H9 (cell line): ENCODE data around the gene BRD1. TPM values are rescaled to one million over a fixed set of nuclear protein-coding genes. Genes with fewer than 3 reads are reported as not detected.

Source experiments
- DNase-seq: peaks from one replicate; pipeline ENCODE4 v3.0.0-alpha.2; 2017
- H2AFZ ChIP-seq: one replicate; pipeline ENCODE4 v1.6.1; 2013; ENCODE audit warnings: mild to moderate bottlenecking, low read length, control low read depth, moderate library complexity
- H2AK5ac ChIP-seq: 2 replicates; pipeline ENCODE4 v1.6.1; 2013; ENCODE audit warnings: low read length, control low read depth, mixed read lengths; ENCODE audit not compliant: insufficient read length
- H2BK120ac ChIP-seq: one replicate; pipeline ENCODE4 v1.6.1; 2013; ENCODE audit warnings: low read depth, mild to moderate bottlenecking, low read length, control low read depth, inconsistent platforms; ENCODE audit not compliant: poor library complexity, severe bottlenecking
- H2BK12ac ChIP-seq: 2 replicates; pipeline ENCODE4 v1.6.1; 2013; ENCODE audit warnings: low read length, control low read depth, mixed read lengths, low read depth; ENCODE audit not compliant: insufficient read length
- H2BK15ac ChIP-seq: 2 replicates; pipeline ENCODE4 v1.6.1; 2013; ENCODE audit warnings: low read depth, low read length, control low read depth
- H2BK20ac ChIP-seq: one replicate; pipeline ENCODE4 v1.6.1; 2013; ENCODE audit warnings: low read depth, mild to moderate bottlenecking, low read length, control low read depth, inconsistent platforms; ENCODE audit not compliant: poor library complexity, severe bottlenecking
- H2BK5ac ChIP-seq: 2 replicates; pipeline ENCODE4 v1.6.1; 2013; ENCODE audit warnings: low read length, control low read depth, mixed read lengths; ENCODE audit not compliant: insufficient read length
- H3K14ac ChIP-seq: 2 replicates; pipeline ENCODE4 v1.6.1; 2013; ENCODE audit warnings: low read length, control low read depth; ENCODE audit not compliant: insufficient read depth
- H3K18ac ChIP-seq: 2 replicates; pipeline ENCODE4 v1.6.1; 2013; ENCODE audit warnings: low read depth, mild to moderate bottlenecking, mixed read lengths, low read length, control low read depth; ENCODE audit not compliant: insufficient read length
- H3K23ac ChIP-seq: 2 replicates; pipeline ENCODE4 v1.6.1; 2013; ENCODE audit warnings: low read length, control low read depth, mixed read lengths, low read depth; ENCODE audit not compliant: insufficient read length
- H3K23me2 ChIP-seq: 2 replicates; pipeline ENCODE4 v1.6.1; 2013; ENCODE audit warnings: low read depth, mild to moderate bottlenecking, mixed read lengths, low read length, control low read depth; ENCODE audit not compliant: insufficient read length, poor library complexity, severe bottlenecking
- H3K27ac ChIP-seq: 2 replicates; pipeline ENCODE4 v1.5.1; 2013; ENCODE audit warnings: low read length, control low read depth, mixed read lengths, low read depth; ENCODE audit not compliant: insufficient read length
- H3K27me3 ChIP-seq: 2 replicates; pipeline ENCODE4 v1.6.1; 2013; ENCODE audit warnings: low read length, control low read depth, inconsistent platforms; ENCODE audit not compliant: insufficient read depth
- H3K4ac ChIP-seq: 2 replicates; pipeline ENCODE4 v1.6.1; 2013; ENCODE audit warnings: low read depth, mild to moderate bottlenecking, control low read depth, inconsistent platforms, low read length, moderate library complexity
- H3K4me1 ChIP-seq: 2 replicates; pipeline ENCODE4 v1.6.1; 2013; ENCODE audit warnings: low read length, control low read depth, inconsistent platforms; ENCODE audit not compliant: insufficient read depth
- H3K4me2 ChIP-seq: 2 replicates; pipeline ENCODE4 v1.6.1; 2013; ENCODE audit warnings: low read length, control low read depth, mixed read lengths; ENCODE audit not compliant: insufficient read length, insufficient read depth
- H3K56ac ChIP-seq: 2 replicates; pipeline ENCODE4 v1.6.1; 2013; ENCODE audit warnings: low read depth, mild to moderate bottlenecking, mixed read lengths, low read length, control low read depth; ENCODE audit not compliant: insufficient read length
- H3K79me1 ChIP-seq: 2 replicates; pipeline ENCODE4 v1.6.1; 2013; ENCODE audit warnings: low read depth, mild to moderate bottlenecking, moderate library complexity, low read length, control low read depth, inconsistent platforms; ENCODE audit not compliant: insufficient read depth, poor library complexity, severe bottlenecking
- H3K79me2 ChIP-seq: 2 replicates; pipeline ENCODE4 v1.6.1; 2013; ENCODE audit warnings: low read length, control low read depth, inconsistent platforms; ENCODE audit not compliant: insufficient read depth
- H3K9ac ChIP-seq: 2 replicates; pipeline ENCODE4 v1.6.1; 2013; ENCODE audit warnings: low read length, control low read depth, mixed read lengths; ENCODE audit not compliant: insufficient read length; ENCODE audit errors: extremely low read depth
- H3K9me3 ChIP-seq: one replicate; pipeline ENCODE4 v1.6.1; 2013; ENCODE audit warnings: low read depth, low read length, inconsistent platforms; ENCODE audit not compliant: control insufficient read depth
- H3T11ph ChIP-seq: one replicate; pipeline ENCODE4 v1.6.1; 2013; ENCODE audit warnings: mild to moderate bottlenecking, low read length, control low read depth, inconsistent platforms
- H4K20me1 ChIP-seq: one replicate; pipeline ENCODE4 v1.6.1; 2013; ENCODE audit not compliant: control insufficient read depth, insufficient read length, insufficient read depth
- H4K5ac ChIP-seq: 2 replicates; pipeline ENCODE4 v1.6.1; 2013; ENCODE audit warnings: low read depth, mild to moderate bottlenecking, mixed read lengths, low read length, control low read depth; ENCODE audit not compliant: insufficient read length
- H4K8ac ChIP-seq: replicated peaks from 2 replicates; pipeline ENCODE4 v1.6.1; 2013; ENCODE audit warnings: low read length, control low read depth, mixed read lengths, low read depth; ENCODE audit not compliant: insufficient read length
- H4K91ac ChIP-seq: 2 replicates; pipeline ENCODE4 v1.6.1; 2013; ENCODE audit warnings: low read depth, mild to moderate bottlenecking, moderate library complexity, mixed read lengths, low read length, control low read depth; ENCODE audit not compliant: insufficient read length
- H3K27ac Mint-ChIP-seq, 3 experiments: 2 replicates in 2 of 3; 3 replicates in 1 of 3; pipeline ENCODE4 v1.8.0; 2020 to 2021; ENCODE audit warnings: mixed read lengths in 3 of 3, mild to moderate bottlenecking in 1 of 3, moderate library complexity in 1 of 3
- H3K27me3 Mint-ChIP-seq: 2 replicates; pipeline ENCODE4 v1.8.0; 2021; ENCODE audit warnings: low read depth, mild to moderate bottlenecking, moderate library complexity, mixed read lengths
- H3K36me3 Mint-ChIP-seq, 3 experiments: 2 replicates in 2 of 3; 3 replicates in 1 of 3; pipeline ENCODE4 v1.8.0; 2020 to 2021; ENCODE audit warnings: low read depth in 3 of 3, mixed read lengths in 3 of 3; ENCODE audit not compliant: insufficient read depth in 1 of 3
- H3K4me1 Mint-ChIP-seq, 2 experiments: 2 replicates each; pipeline ENCODE4 v1.8.0; 2020; ENCODE audit warnings: mixed read lengths in 2 of 2
- H3K4me3 Mint-ChIP-seq, 2 experiments: 2 replicates in 1 of 2; 3 replicates in 1 of 2; pipeline ENCODE4 v1.8.0; 2020 to 2021; ENCODE audit warnings: mild to moderate bottlenecking in 2 of 2, mixed read lengths in 2 of 2, moderate library complexity in 1 of 2
- H3K9me3 Mint-ChIP-seq, 2 experiments: 2 replicates in 1 of 2; 3 replicates in 1 of 2; pipeline ENCODE4 v1.8.0; 2020; ENCODE audit warnings: mild to moderate bottlenecking in 2 of 2, mixed read lengths in 2 of 2, moderate library complexity in 1 of 2
- CTCF ChIP-seq: fragments of 200-600 bp; sonication (generic); conservative IDR thresholded peaks from 3 replicates; pipeline ENCODE4 v1.8.0; 2021; ENCODE audit warnings: antibody characterized with exemption, mild to moderate bottlenecking
- WGBS: extraction: QIAGEN DNeasy Blood & Tissue Kit; methylation state at CpG from one replicate; pipeline ENCODE4 v1.1.7; 2013; ENCODE audit warnings: missing lambda C conversion rate, low lambda C conversion rate, mixed read lengths; ENCODE audit not compliant: insufficient read length; ENCODE audit errors: extremely low coverage; 5-methylcytosine and 5-hydroxymethylcytosine counted together
- total RNA-seq: library from RNA; stranded (reverse); gene quantifications from 2 replicates; pipeline ENCODE4 v1.2.1, GENCODE V29; 2021

The BRD1 gene
- total RNA-seq, 1 experiment from 2014 or later: 51.3 TPM

- H2BK12ac ChIP-seq: no peak overlapping the region
- no peak overlapping the region for H3K56ac ChIP-seq
- no peaks in the 10 kb centered on the region for H3K9me3 ChIP-seq
- no peaks in the 10 kb centered on the region for H3K27me3 ChIP-seq
- no peak overlapping the region for H3K14ac ChIP-seq
- H3K23me2 ChIP-seq: no peaks in the 10 kb centered on the region
- no peak overlapping the region for H3K18ac ChIP-seq
- DNase-seq: no peak
- H2BK20ac ChIP-seq: no peak overlapping the region
- H2AK5ac ChIP-seq: no peak overlapping the region
- WGBS: no CpG with 5 or more reads among the region's 10 CpGs
- no peak overlapping the region; a peak in 1 of 7 replicates for H3K27ac Mint-ChIP-seq
- no peaks in the 10 kb centered on the region for H3K4me1 ChIP-seq
- no peaks in the 10 kb centered on the region for H3K27me3 Mint-ChIP-seq
- H3K79me2 ChIP-seq: peaks cover 6% of the 10 kb centered on the region; the same call in 1 of the 2 replicates
- H3K4ac ChIP-seq: no peak overlapping the region
- peaks cover 3% of the 10 kb centered on the region for H3K79me1 ChIP-seq
- no peaks in the 10 kb centered on the region for H3K9me3 Mint-ChIP-seq
- no peak overlapping the region for H3K9ac ChIP-seq
- H3K27ac ChIP-seq: no peak overlapping the region
- no peak overlapping the region for H2BK120ac ChIP-seq
- no peak overlapping the region for H3K4me2 ChIP-seq
- H4K91ac ChIP-seq: no peak overlapping the region
- H4K8ac ChIP-seq: no peak overlapping the region
- no peaks in the 10 kb centered on the region for H4K20me1 ChIP-seq
- H3T11ph ChIP-seq: no peak overlapping the region
- TF ChIP-seq CTCF: no peak
- H2AFZ ChIP-seq: no peak overlapping the region
- no peak overlapping the region for H3K23ac ChIP-seq
- H3K36me3 Mint-ChIP-seq: peaks cover 31 to 87% (median 79%) of the 10 kb centered on the region in 3 experiments
- no peak overlapping the region for H4K5ac ChIP-seq
- H2BK5ac ChIP-seq: no peak overlapping the region
- no peak overlapping the region for H2BK15ac ChIP-seq
- H3K4me3 Mint-ChIP-seq: no peak overlapping the region
- peaks cover 6 to 11% of the 10 kb centered on the region in 2 experiments for H3K4me1 Mint-ChIP-seq
Measured at GRCh38 chr22:49792107-49792506, 35.6 kb downstream of the BRD1 start.
